GM23338 (cell line): ENCODE results near the gene USP38. TPM values are rescaled to one million over a fixed set of nuclear protein-coding genes. Genes with fewer than 3 reads are reported as not detected.

Experiments used
- ATAC-seq: fragments of 200-7000 bp; cut with Tn5 transposase; 3 replicates; pipeline ENCODE4 v1.9.1; 2020
- DNase-seq: peaks from one replicate; pipeline ENCODE4 v3.0.0-alpha.2; 2015; ENCODE audit warnings: low spot score
- H2AFZ ChIP-seq: fragments of 200-600 bp; sonication (generic); 2 replicates; pipeline ENCODE4 v1.8.0; 2016; ENCODE audit warnings: antibody characterized with exemption, mild to moderate bottlenecking, moderate library complexity
- H3F3A ChIP-seq: fragments of 200-600 bp; sonication (generic); replicated peaks from 2 replicates; pipeline ENCODE4 v1.8.0; 2017; ENCODE audit warnings: antibody characterized with exemption, mixed run types, low read depth
- H3K27ac ChIP-seq: fragments of 200-600 bp; sonication (generic); 2 replicates; pipeline ENCODE4 v1.6.1; 2016; ENCODE audit warnings: low read depth
- H3K27me3 ChIP-seq: fragments of 200-600 bp; sonication (generic); 2 replicates; pipeline ENCODE4 v1.8.0; 2016; ENCODE audit warnings: mild to moderate bottlenecking, mixed run types, moderate library complexity; ENCODE audit not compliant: insufficient read depth
- H3K36me3 ChIP-seq: fragments of 200-600 bp; sonication (generic); 2 replicates; pipeline ENCODE4 v1.8.0; 2016; ENCODE audit warnings: mild to moderate bottlenecking; ENCODE audit not compliant: insufficient read depth
- H3K4me1 ChIP-seq: fragments of 200-600 bp; sonication (generic); 2 replicates; pipeline ENCODE4 v1.8.0; 2016; ENCODE audit warnings: mild to moderate bottlenecking, moderate library complexity; ENCODE audit not compliant: insufficient read depth
- H3K4me2 ChIP-seq: fragments of 200-600 bp; sonication (generic); 2 replicates; pipeline ENCODE4 v1.7.1; 2017; ENCODE audit warnings: mixed run types
- H3K4me3 ChIP-seq: fragments of 200-600 bp; sonication (generic); 2 replicates; pipeline ENCODE4 v1.6.1; 2016; ENCODE audit warnings: mixed run types
- H3K79me2 ChIP-seq: fragments of 200-600 bp; sonication (generic); replicated peaks from 2 replicates; pipeline ENCODE4 v1.8.0; 2017; ENCODE audit warnings: mild to moderate bottlenecking; ENCODE audit not compliant: insufficient read depth
- H3K9me2 ChIP-seq: fragments of 200-600 bp; sonication (generic); 2 replicates; pipeline ENCODE4 v1.8.0; 2017; ENCODE audit not compliant: insufficient read depth
- H4K20me1 ChIP-seq: fragments of 200-600 bp; sonication (generic); replicated peaks from 2 replicates; pipeline ENCODE4 v1.8.0; 2017; ENCODE audit warnings: mild to moderate bottlenecking; ENCODE audit not compliant: insufficient read depth
- H3K27ac Mint-ChIP-seq: 2 replicates; pipeline ENCODE4 v1.8.0; 2020; ENCODE audit warnings: inconsistent platforms, mild to moderate bottlenecking, moderate library complexity, mixed read lengths
- H3K27me3 Mint-ChIP-seq: 3 replicates; pipeline ENCODE4 v1.8.0; 2022; ENCODE audit warnings: low read depth, mild to moderate bottlenecking, moderate library complexity, mixed read lengths, inconsistent platforms; ENCODE audit not compliant: insufficient read depth, poor library complexity
- H3K36me3 Mint-ChIP-seq: 3 replicates; pipeline ENCODE4 v1.8.0; 2021; ENCODE audit warnings: low read depth, mild to moderate bottlenecking, inconsistent platforms, moderate library complexity, mixed read lengths
- H3K4me1 Mint-ChIP-seq: 3 replicates; pipeline ENCODE4 v1.8.0; 2020; ENCODE audit warnings: mild to moderate bottlenecking, inconsistent platforms, mixed read lengths
- H3K4me3 Mint-ChIP-seq: 3 replicates; pipeline ENCODE4 v1.8.0; 2021; ENCODE audit warnings: moderate library complexity, mild to moderate bottlenecking, inconsistent platforms, mixed read lengths
- H3K9me3 Mint-ChIP-seq: 3 replicates; pipeline ENCODE4 v1.8.0; 2020; ENCODE audit warnings: moderate library complexity, mild to moderate bottlenecking, inconsistent platforms, mixed read lengths
- CTCF ChIP-seq, 2 experiments: fragments of 200-600 bp in 1 of 2; sonication (generic) in 1 of 2; conservative IDR thresholded peaks; 2 replicates each; pipeline versions ENCODE4 v1.5.1 to v1.6.1; 2016 to 2017; ENCODE audit warnings: antibody characterized with exemption in 2 of 2, low read depth in 2 of 2, mild to moderate bottlenecking in 2 of 2, moderate library complexity in 1 of 2
- ETS1 ChIP-seq: IDR thresholded peaks from 2 replicates; pipeline ENCODE4 v1.6.1; 2016; ENCODE audit warnings: antibody characterized with exemption
- POLR2AphosphoS5 ChIP-seq: IDR thresholded peaks from 2 replicates; pipeline ENCODE4 v1.6.1; 2016; ENCODE audit warnings: antibody characterized with exemption, low read depth
- STAT1 ChIP-seq: IDR thresholded peaks from one replicate; pipeline ENCODE4 v1.6.1; 2016; ENCODE audit warnings: antibody characterized with exemption; ENCODE audit not compliant: unreplicated experiment
- ZNF331 ChIP-seq: fragments of 250-450 bp; sonication (Bioruptor Pico); IDR thresholded peaks from 2 replicates; pipeline ENCODE4 v1.5.0; 2020; ENCODE audit warnings: low read depth, mild to moderate bottlenecking, moderate library complexity
- ZNF462 ChIP-seq: fragments of 250-450 bp; sonication (Bioruptor Pico); IDR thresholded peaks from 2 replicates; pipeline ENCODE4 v1.5.0; 2020; ENCODE audit warnings: mild to moderate bottlenecking, moderate library complexity
- polyA plus RNA-seq: library from polyadenylated mRNA; unstranded; fragments of >200 nt; fragmentation: Nextera tagmentation; extraction: Ambion mirVana; gene quantifications from 2 replicates; pipeline ENCODE4 v1.2.1, GENCODE V29; 2016
- total RNA-seq: library from RNA; depleted of rRNA; stranded (reverse); fragments of >200 nt; shearing (Covaris generic); gene quantifications from 2 replicates; pipeline ENCODE4 v1.2.3, GENCODE V29; 2014

Gene USP38
- total and polyA plus RNA-seq, 2 experiments from 2014 or later, result 3.7 to 16.5 TPM

- no peak for TF ChIP-seq ETS1
- TF ChIP-seq STAT1, result no peak
- TF ChIP-seq ZNF462 (CRISPR knock-in tag), result no peak
Observed at GRCh38 chr4:143230683-143231082, 46.0 kb downstream of the USP38 start (continued).

- H3K9me2 ChIP-seq, result no peaks in the 10 kb centered on the region
- H3K4me1 ChIP-seq, result no peaks in the 10 kb centered on the region
- H3K27me3 ChIP-seq, result no peaks in the 10 kb centered on the region
- no peak overlapping the region for H3K4me2 ChIP-seq
- no peaks in the 10 kb centered on the region for H4K20me1 ChIP-seq
- Mint-ChIP-seq H3K27me3 (no peaks in the 10 kb centered on the region), H3K4me3 (no peak overlapping the region), H3K9me3 (no peaks in the 10 kb centered on the region), H3K27ac (no peak overlapping the region), H3K4me1 (no peaks in the 10 kb centered on the region), H3K36me3 (no peaks in the 10 kb centered on the region)
- no peak overlapping the region for H3K4me3 ChIP-seq
- no peaks in the 10 kb centered on the region for H3F3A ChIP-seq
- H3K36me3 ChIP-seq, result no peaks in the 10 kb centered on the region
- H3K79me2 ChIP-seq, result no peaks in the 10 kb centered on the region
- H2AFZ ChIP-seq, result no peak overlapping the region
- no peak overlapping the region for H3K27ac ChIP-seq
- TF ChIP-seq ZNF331 (CRISPR knock-in tag), result no peak
- no peak for TF ChIP-seq POLR2AphosphoS5
- TF ChIP-seq ETS1, result no peak
- no peak for TF ChIP-seq STAT1
- no peak for TF ChIP-seq CTCF (conservative IDR thresholded peaks at IDR 0.05; ENCODE audit: low read depth in 2 of 2)
- ATAC-seq (no peak), DNase-seq (no peak)
Observed at GRCh38 chr4:143232277-143232676, 47.6 kb downstream of the USP38 start.
